ENCODE results near the gene PDSS2.

Gene PDSS2

DNA sequence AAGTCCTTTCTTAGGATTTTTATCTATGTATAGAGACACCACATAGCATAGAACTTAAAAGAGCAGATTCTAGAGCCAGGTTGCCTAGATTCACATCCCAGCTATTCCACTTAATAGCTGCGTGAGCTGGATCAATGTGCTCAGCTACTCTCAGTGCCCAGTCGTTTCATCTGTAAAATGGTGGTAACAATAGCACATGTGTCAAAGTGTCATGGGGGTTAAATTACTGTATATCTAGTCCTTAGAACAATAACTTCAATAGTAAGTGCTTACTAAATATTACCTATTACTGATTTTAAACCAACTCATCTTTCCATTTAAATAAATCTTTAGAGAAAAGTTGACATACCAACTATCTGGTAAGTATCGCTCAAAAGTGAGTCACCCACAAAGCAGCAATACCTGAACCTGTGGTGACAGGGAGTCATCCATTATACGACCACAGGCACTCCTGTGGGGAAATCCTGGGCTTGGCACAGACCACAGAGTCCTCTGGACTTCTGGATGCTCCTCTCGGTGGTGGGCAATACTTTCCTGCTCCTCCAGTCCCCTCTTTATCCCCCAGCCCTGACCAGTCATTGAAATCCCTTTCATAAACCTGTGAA, 154.8 kb downstream of the PDSS2 start:
- Histone ChIP-seq H4K8ac (ENCODE audit: low read depth, low read length) (no peak overlapping the region), H3K18ac (ENCODE audit: low read length) (no peak overlapping the region), H3K14ac (ENCODE audit: low read length) (no peak overlapping the region), H3K79me2 (ENCODE audit: control insufficient read depth, insufficient read depth, low read length, poor library complexity) (no peaks in the 10 kb centered on the region), H2BK5ac (ENCODE audit: low read depth, low read length, poor library complexity) (no peak overlapping the region), H3K4me2 (ENCODE audit: low read length) (no peak overlapping the region), H3K9me3 (ENCODE audit: insufficient read depth, low read depth, low read length) (no peaks in the 10 kb centered on the region), H3K23ac (ENCODE audit: low read length) (no peak overlapping the region), H3K36me3 (ENCODE audit: control insufficient read depth in 1 of 2, insufficient read depth in 2 of 2, low read length in 2 of 2) (no peaks in the 10 kb centered on the region), H2BK120ac (ENCODE audit: insufficient read depth, low read length, poor library complexity) (no peak overlapping the region), H4K12ac (ENCODE audit: low read depth, low read length) (no peak overlapping the region), H3K79me1 (ENCODE audit: low read length) (no peaks in the 10 kb centered on the region), H2AFZ (ENCODE audit: insufficient read depth, low read length, poor library complexity) (no peak overlapping the region), H3K4ac (ENCODE audit: low read depth, low read length) (no peak overlapping the region), H2BK12ac (ENCODE audit: low read length) (no peak overlapping the region), H3K27me3 (ENCODE audit: insufficient read depth, low read length) (no peaks in the 10 kb centered on the region), H3K4me3 (ENCODE audit: low read depth, low read length) (no peak overlapping the region), H2AK5ac (ENCODE audit: low read length) (no peak overlapping the region), H3K27ac (ENCODE audit: low read depth, low read length) (no peak overlapping the region), H3K4me1 (ENCODE audit: control insufficient read depth in 1 of 2, insufficient read depth in 2 of 2, low read length in 2 of 2) (no peaks in the 10 kb centered on the region), H4K91ac (ENCODE audit: low read depth, low read length) (no peak overlapping the region), H3K9ac (ENCODE audit: low read length) (no peak overlapping the region)
- no CpG with 5 or more reads among the region's 5 CpGs for WGBS (ENCODE audit: extremely low coverage, insufficient coverage, insufficient read length)
- DNase-seq: peak; percentile 70 to 71

GRCh38 chr6:107293350-107293749, 166.0 kb downstream of the PDSS2 start:
- H3K23ac ChIP-seq (ENCODE audit: low read length): no peak overlapping the region
- H2BK5ac ChIP-seq (ENCODE audit: low read depth, low read length, poor library complexity): no peak overlapping the region
- H4K8ac ChIP-seq (ENCODE audit: low read depth, low read length): no peak overlapping the region
- no peak overlapping the region for H3K27ac ChIP-seq (ENCODE audit: low read depth, low read length)
- no peaks in the 10 kb centered on the region for H3K27me3 ChIP-seq (ENCODE audit: insufficient read depth, low read length)
- H3K4ac ChIP-seq (ENCODE audit: low read depth, low read length): no peak overlapping the region
- H3K18ac ChIP-seq (ENCODE audit: low read length): no peak overlapping the region
- H3K9ac ChIP-seq (ENCODE audit: low read length): no peak overlapping the region
- no peak overlapping the region for H3K4me3 ChIP-seq (ENCODE audit: low read depth, low read length)
- peaks cover 3% of the 10 kb centered on the region for H3K79me1 ChIP-seq (ENCODE audit: low read length)
- no peak for DNase-seq
- no peak overlapping the region for H2AFZ ChIP-seq (ENCODE audit: insufficient read depth, low read length, poor library complexity)
- H3K4me2 ChIP-seq (ENCODE audit: low read length): peak overlapping the region; percentile 1
- no peak overlapping the region for H2BK120ac ChIP-seq (ENCODE audit: insufficient read depth, low read length, poor library complexity)
- no peak overlapping the region for H2BK12ac ChIP-seq (ENCODE audit: low read length)
- H3K14ac ChIP-seq (ENCODE audit: low read length): no peak overlapping the region
- peaks cover 9 to 18% of the 10 kb centered on the region in 2 experiments for H3K4me1 ChIP-seq (ENCODE audit: control insufficient read depth in 1 of 2, insufficient read depth in 2 of 2, low read length in 2 of 2)
- no peaks in the 10 kb centered on the region for H3K9me3 ChIP-seq (ENCODE audit: insufficient read depth, low read depth, low read length)
- H4K12ac ChIP-seq (ENCODE audit: low read depth, low read length): no peak overlapping the region
- no peaks in the 10 kb centered on the region for H3K79me2 ChIP-seq (ENCODE audit: control insufficient read depth, insufficient read depth, low read length, poor library complexity)
- no peak overlapping the region for H2AK5ac ChIP-seq (ENCODE audit: low read length)
- H4K91ac ChIP-seq (ENCODE audit: low read depth, low read length): no peak overlapping the region
- no CpG with 5 or more reads among the region's 4 CpGs for WGBS (ENCODE audit: extremely low coverage, insufficient coverage, insufficient read length)
- no peaks in the 10 kb centered on the region for H3K36me3 ChIP-seq (ENCODE audit: control insufficient read depth in 1 of 2, insufficient read depth in 2 of 2, low read length in 2 of 2)

- no CpG with 5 or more reads among the region's 6 CpGs for WGBS (ENCODE audit: extremely low coverage, insufficient coverage, insufficient read length)
- Histone ChIP-seq H3K14ac (ENCODE audit: low read length) (no peak overlapping the region), H3K9me3 (ENCODE audit: insufficient read depth, low read depth, low read length) (no peaks in the 10 kb centered on the region), H3K4me1 (ENCODE audit: control insufficient read depth in 1 of 2, insufficient read depth in 2 of 2, low read length in 2 of 2) (peaks cover 9 to 18% of the 10 kb centered on the region in 2 experiments), H2BK12ac (ENCODE audit: low read length) (no peak overlapping the region), H2AK5ac (ENCODE audit: low read length) (no peak overlapping the region), H3K27ac (ENCODE audit: low read depth, low read length) (no peak overlapping the region), H2AFZ (ENCODE audit: insufficient read depth, low read length, poor library complexity) (no peak overlapping the region), H4K91ac (ENCODE audit: low read depth, low read length) (no peak overlapping the region), H3K79me1 (ENCODE audit: low read length) (peaks cover 3% of the 10 kb centered on the region), H3K27me3 (ENCODE audit: insufficient read depth, low read length) (no peaks in the 10 kb centered on the region), H3K4me2 (ENCODE audit: low read length) (peak overlapping the region; percentile 1), H3K9ac (ENCODE audit: low read length) (no peak overlapping the region), H3K4me3 (ENCODE audit: low read depth, low read length) (no peak overlapping the region), H3K79me2 (ENCODE audit: control insufficient read depth, insufficient read depth, low read length, poor library complexity) (no peaks in the 10 kb centered on the region), H3K36me3 (ENCODE audit: control insufficient read depth in 1 of 2, insufficient read depth in 2 of 2, low read length in 2 of 2) (no peaks in the 10 kb centered on the region), H2BK5ac (ENCODE audit: low read depth, low read length, poor library complexity) (no peak overlapping the region), H4K12ac (ENCODE audit: low read depth, low read length) (no peak overlapping the region), H3K18ac (ENCODE audit: low read length) (no peak overlapping the region), H3K4ac (ENCODE audit: low read depth, low read length) (no peak overlapping the region), H3K23ac (ENCODE audit: low read length) (no peak overlapping the region), H2BK120ac (ENCODE audit: insufficient read depth, low read length, poor library complexity) (no peak overlapping the region), H4K8ac (ENCODE audit: low read depth, low read length) (no peak overlapping the region)
- DNase-seq: peak in 1 of 2 donors; percentile 49
Measured at GRCh38 chr6:107292715-107293271, 166.6 kb downstream of the PDSS2 start.

DNA sequence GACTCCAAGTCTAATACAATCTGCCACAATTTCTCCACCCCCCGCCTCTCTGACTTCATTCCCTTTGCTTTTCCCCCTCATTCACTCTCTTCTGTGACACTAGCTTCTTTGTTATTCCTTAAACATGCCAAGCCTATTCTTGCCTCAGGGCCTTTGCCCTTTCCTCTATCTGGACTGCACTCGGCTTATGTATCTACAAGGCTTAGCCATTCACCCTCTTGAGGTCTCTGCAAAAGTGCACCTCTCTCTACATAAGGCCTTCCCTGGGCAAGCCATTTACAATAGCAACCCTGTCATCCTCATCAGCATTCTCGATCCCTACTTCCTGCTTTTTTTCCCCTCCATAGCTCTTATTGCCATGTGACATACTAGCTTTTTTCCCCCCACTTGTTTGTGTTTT, 168.9 kb downstream of the PDSS2 start:
- H2AK5ac ChIP-seq (ENCODE audit: low read length): no peak overlapping the region

More for the DNA sequence above, 168.9 kb downstream of the PDSS2 start:
- H3K27ac ChIP-seq (ENCODE audit: low read depth, low read length): no peak overlapping the region
- no peaks in the 10 kb centered on the region for H3K79me2 ChIP-seq (ENCODE audit: control insufficient read depth, insufficient read depth, low read length, poor library complexity)
- H3K4ac ChIP-seq (ENCODE audit: low read depth, low read length): no peak overlapping the region
- no peak overlapping the region for H3K4me2 ChIP-seq (ENCODE audit: low read length)
- no peak overlapping the region for H4K91ac ChIP-seq (ENCODE audit: low read depth, low read length)
- no peak overlapping the region for H2BK12ac ChIP-seq (ENCODE audit: low read length)
- peaks cover 3% of the 10 kb centered on the region for H3K79me1 ChIP-seq (ENCODE audit: low read length)
- H3K27me3 ChIP-seq (ENCODE audit: insufficient read depth, low read length): no peaks in the 10 kb centered on the region
- no CpG with 5 or more reads among the region's 3 CpGs for WGBS (ENCODE audit: extremely low coverage, insufficient coverage, insufficient read length)
- no peak overlapping the region for H3K9ac ChIP-seq (ENCODE audit: low read length)
- peak in 1 of 2 donors; percentile 52 for DNase-seq
- no peaks in the 10 kb centered on the region for H3K9me3 ChIP-seq (ENCODE audit: insufficient read depth, low read depth, low read length)
- no peaks in the 10 kb centered on the region for H3K36me3 ChIP-seq (ENCODE audit: control insufficient read depth in 1 of 2, insufficient read depth in 2 of 2, low read length in 2 of 2)
- peaks cover 9 to 18% of the 10 kb centered on the region in 2 experiments for H3K4me1 ChIP-seq (ENCODE audit: control insufficient read depth in 1 of 2, insufficient read depth in 2 of 2, low read length in 2 of 2)
- no peak overlapping the region for H3K18ac ChIP-seq (ENCODE audit: low read length)
- H2BK5ac ChIP-seq (ENCODE audit: low read depth, low read length, poor library complexity): no peak overlapping the region
- no peak overlapping the region for H2AFZ ChIP-seq (ENCODE audit: insufficient read depth, low read length, poor library complexity)
- H3K23ac ChIP-seq (ENCODE audit: low read length): no peak overlapping the region
- H2BK120ac ChIP-seq (ENCODE audit: insufficient read depth, low read length, poor library complexity): no peak overlapping the region
- H4K12ac ChIP-seq (ENCODE audit: low read depth, low read length): no peak overlapping the region
- H3K14ac ChIP-seq (ENCODE audit: low read length): no peak overlapping the region
- H3K4me3 ChIP-seq (ENCODE audit: low read depth, low read length): no peak overlapping the region
- no peak overlapping the region for H4K8ac ChIP-seq (ENCODE audit: low read depth, low read length)
